Osteoblast (primary cell): ENCODE measurements around the gene HDAC5. TPM values are rescaled to one million over a fixed set of nuclear protein-coding genes. Genes with fewer than 3 reads are reported as not detected.
A peak's percentile ranks its signal among the peaks of the same experiment; 100 is the strongest.
"Not testable (repeated sequence)": the region's sequence is repeated elsewhere in the genome, so short reads cannot be mapped to it uniquely, and the experiment has no call there.

ENCODE experiments used
- DNase-seq: peaks from one replicate; pipeline ENCODE4 v3.0.0; 2011; ENCODE audit warnings: low spot score, mixed read lengths; ENCODE audit not compliant: insufficient read length; ENCODE audit errors: missing footprints
- H2AFZ ChIP-seq: 2 replicates; pipeline ENCODE4 v1.6.0; 2011; ENCODE audit warnings: mild to moderate bottlenecking, low read length
- H3K27ac ChIP-seq: 2 replicates; pipeline ENCODE4 v1.5.1; 2011; ENCODE audit warnings: mild to moderate bottlenecking, low read depth, low read length, moderate library complexity
- H3K27me3 ChIP-seq: 2 replicates; pipeline ENCODE4 v1.6.0; 2012; ENCODE audit warnings: mild to moderate bottlenecking, control low read depth, inconsistent platforms, low read length, moderate library complexity; ENCODE audit not compliant: insufficient read depth
- H3K36me3 ChIP-seq: 2 replicates; pipeline ENCODE4 v1.5.1; 2011; ENCODE audit warnings: mild to moderate bottlenecking, low read length, control low read depth, moderate library complexity; ENCODE audit not compliant: insufficient read depth
- H3K4me1 ChIP-seq: 2 replicates; pipeline ENCODE4 v1.5.1; 2011; ENCODE audit warnings: mild to moderate bottlenecking, low read length, control low read depth, moderate library complexity; ENCODE audit not compliant: insufficient read depth
- H3K4me2 ChIP-seq: 2 replicates; pipeline ENCODE4 v1.6.0; 2011; ENCODE audit warnings: mild to moderate bottlenecking, low read length; ENCODE audit not compliant: insufficient read depth
- H3K4me3 ChIP-seq: fragments of 200-600 bp; sonication (generic); 3 replicates; pipeline ENCODE4 v1.5.1; 2012; ENCODE audit warnings: mild to moderate bottlenecking, low read length, inconsistent platforms; ENCODE audit not compliant: insufficient read depth
- H3K79me2 ChIP-seq: 2 replicates; pipeline ENCODE4 v1.6.0; 2012; ENCODE audit warnings: mild to moderate bottlenecking, low read length, control low read depth, inconsistent platforms; ENCODE audit not compliant: insufficient read depth
- H3K9me3 ChIP-seq: 2 replicates; pipeline ENCODE4 v1.5.1; 2011; ENCODE audit warnings: low read depth, low read length, control low read depth
- H4K20me1 ChIP-seq: 2 replicates; pipeline ENCODE4 v1.6.0; 2012; ENCODE audit warnings: mild to moderate bottlenecking, low read length, control low read depth; ENCODE audit not compliant: insufficient read depth
- total RNA-seq: library from RNA; depleted of rRNA; stranded (reverse); fragments of >200 nt; gene quantifications from 2 replicates; pipeline ENCODE4 v1.2.3, GENCODE V29; 2012
- TF ChIP-seq, protein P1 (sequence below): IDR thresholded peaks from 2 replicates; pipeline ENCODE4 v1.5.1; 2011; ENCODE audit warnings: mild to moderate bottlenecking, low read depth, low read length, moderate library complexity; ENCODE audit errors: extremely low read depth

Gene HDAC5
- total RNA-seq, 1 donor, result 85.4 TPM

DNA sequence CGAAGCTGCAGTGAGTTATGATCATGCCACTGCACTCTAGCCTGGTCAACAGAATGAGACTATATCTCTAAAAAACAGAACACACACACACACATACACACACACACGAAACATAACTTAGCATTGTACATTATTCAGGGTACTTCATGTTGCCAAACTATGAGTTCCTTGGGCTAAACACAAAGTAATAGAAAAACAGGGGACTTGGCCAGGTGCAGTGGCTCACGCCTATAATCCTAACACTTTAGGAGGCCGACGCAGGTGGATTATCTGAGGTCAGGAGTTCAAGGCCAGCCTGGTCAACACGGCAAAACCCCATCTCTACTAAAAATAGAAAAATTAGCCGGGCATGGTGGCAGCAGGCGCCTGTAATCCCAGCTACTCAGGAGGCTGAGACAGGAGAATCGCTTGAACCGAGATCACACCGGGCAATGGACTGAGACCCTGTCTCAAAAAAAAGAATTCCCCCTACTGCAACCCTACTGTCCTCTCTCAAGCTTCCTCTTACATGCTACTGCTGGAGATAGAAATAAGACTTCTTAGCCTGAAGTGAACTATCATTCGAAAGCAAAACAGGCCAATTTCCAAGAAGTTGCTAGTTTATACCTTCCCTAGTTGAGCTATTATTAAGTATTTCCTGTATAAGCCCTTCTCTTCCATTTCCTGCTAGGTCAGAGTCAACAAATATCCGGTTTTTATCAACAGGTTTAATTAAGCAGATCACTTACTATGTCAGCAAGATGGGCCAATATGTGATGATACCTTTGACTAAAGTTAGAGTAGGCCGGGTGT lies 64.1 kb downstream of the HDAC5 start:
- Histone ChIP-seq H3K27ac (no peak overlapping the region), H3K4me2 (no peak overlapping the region), H3K27me3 (no peaks in the 10 kb centered on the region), H3K79me2 (peaks cover 90% of the 10 kb centered on the region), H3K4me1 (no peaks in the 10 kb centered on the region), H3K9me3 (no peaks in the 10 kb centered on the region), H4K20me1 (peaks cover 47% of the 10 kb centered on the region), H3K36me3 (peaks cover 49% of the 10 kb centered on the region), H2AFZ (no peak overlapping the region), H3K4me3 (no peak overlapping the region)
- TF ChIP-seq, protein P1, sequence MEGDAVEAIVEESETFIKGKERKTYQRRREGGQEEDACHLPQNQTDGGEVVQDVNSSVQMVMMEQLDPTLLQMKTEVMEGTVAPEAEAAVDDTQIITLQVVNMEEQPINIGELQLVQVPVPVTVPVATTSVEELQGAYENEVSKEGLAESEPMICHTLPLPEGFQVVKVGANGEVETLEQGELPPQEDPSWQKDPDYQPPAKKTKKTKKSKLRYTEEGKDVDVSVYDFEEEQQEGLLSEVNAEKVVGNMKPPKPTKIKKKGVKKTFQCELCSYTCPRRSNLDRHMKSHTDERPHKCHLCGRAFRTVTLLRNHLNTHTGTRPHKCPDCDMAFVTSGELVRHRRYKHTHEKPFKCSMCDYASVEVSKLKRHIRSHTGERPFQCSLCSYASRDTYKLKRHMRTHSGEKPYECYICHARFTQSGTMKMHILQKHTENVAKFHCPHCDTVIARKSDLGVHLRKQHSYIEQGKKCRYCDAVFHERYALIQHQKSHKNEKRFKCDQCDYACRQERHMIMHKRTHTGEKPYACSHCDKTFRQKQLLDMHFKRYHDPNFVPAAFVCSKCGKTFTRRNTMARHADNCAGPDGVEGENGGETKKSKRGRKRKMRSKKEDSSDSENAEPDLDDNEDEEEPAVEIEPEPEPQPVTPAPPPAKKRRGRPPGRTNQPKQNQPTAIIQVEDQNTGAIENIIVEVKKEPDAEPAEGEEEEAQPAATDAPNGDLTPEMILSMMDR, result no peak
- no peak for DNase-seq

DNA sequence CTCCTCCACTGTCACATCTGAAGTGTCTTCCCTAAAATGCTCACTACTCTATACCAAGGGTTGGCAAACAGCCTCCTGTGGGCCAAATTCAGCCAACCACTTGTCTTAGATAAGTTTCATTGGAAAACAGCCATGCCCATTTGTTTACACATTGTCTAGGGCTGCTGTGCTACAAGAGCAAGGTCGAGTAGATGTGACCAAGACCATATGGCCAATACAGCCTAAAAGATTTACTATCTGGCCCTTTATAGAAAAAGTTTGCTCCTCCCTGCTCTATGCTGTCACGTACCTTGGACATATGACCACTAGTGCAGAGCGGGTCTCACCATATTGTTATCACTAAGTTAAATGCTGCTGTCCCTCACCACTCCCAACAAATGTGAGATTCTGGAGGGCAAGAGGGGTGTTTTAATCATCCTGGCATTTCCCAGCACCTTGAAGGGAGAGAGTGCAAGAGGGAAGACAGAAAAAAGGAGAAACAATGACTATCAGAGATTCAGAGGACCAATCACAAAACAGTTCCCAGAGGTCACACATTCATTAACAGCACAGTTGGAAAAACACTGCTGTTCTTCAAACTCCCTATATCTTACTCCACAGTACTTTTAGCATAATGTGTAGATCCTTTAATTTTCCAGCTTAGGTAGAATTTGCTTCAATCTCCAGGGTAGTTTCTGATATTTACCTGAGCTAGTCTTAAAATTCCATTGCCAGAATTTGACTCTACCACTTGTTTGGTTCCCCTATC lies 70.1 kb downstream of the HDAC5 start:
- no peak overlapping the region for H2AFZ ChIP-seq
- TF ChIP-seq, protein P1, result no peak
- H4K20me1 ChIP-seq, result peaks cover 40% of the 10 kb centered on the region
- peaks cover 47% of the 10 kb centered on the region for H3K36me3 ChIP-seq
- DNase-seq, result peak; percentile 49
- H3K4me2 ChIP-seq, result no peak overlapping the region
- no peaks in the 10 kb centered on the region for H3K4me1 ChIP-seq
- no peaks in the 10 kb centered on the region for H3K9me3 ChIP-seq
- peaks cover 90% of the 10 kb centered on the region for H3K79me2 ChIP-seq
- H3K27me3 ChIP-seq, result no peaks in the 10 kb centered on the region
- no peak overlapping the region for H3K4me3 ChIP-seq
- no peak overlapping the region for H3K27ac ChIP-seq

DNA sequence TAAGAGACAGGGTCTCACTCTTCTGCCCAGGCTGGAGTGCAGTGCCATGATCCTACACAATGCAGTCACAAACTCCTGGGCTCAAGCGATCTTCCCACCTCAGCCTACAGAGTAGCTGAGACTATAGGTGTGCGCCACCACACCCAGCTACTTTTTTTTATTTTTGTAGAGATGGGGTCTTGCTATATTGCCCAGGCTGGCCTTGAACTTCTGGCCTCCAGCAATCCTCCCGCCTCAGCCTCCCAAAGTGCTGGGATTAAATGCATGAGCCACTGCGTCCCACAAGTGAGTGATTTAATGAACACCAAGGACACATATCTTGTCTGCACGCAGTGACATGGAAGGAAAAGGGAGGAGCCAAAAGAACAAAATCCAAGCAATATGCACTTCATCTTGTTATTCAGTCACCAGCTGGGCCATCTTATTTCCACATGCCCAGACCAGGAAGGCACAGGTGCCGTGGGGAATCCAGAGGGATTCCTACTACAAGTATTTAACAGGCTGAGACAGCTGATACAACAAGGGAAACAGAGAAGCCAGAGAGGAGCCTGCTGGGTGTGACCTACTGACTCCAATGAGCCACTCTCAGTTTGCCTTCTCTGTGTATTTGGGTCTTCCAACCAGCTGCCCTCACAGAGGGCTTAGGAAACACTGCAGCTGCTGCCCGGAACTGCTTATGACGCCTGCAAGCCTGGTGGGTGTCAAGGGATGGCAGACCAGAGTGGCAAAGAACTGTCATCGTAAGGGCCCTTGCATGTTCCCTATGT lies 74.0 kb downstream of the HDAC5 start:
- Histone ChIP-seq H4K20me1 (peaks cover 36% of the 10 kb centered on the region), H3K36me3 (peaks cover 51% of the 10 kb centered on the region)
- DNase-seq, result no peak

DNA sequence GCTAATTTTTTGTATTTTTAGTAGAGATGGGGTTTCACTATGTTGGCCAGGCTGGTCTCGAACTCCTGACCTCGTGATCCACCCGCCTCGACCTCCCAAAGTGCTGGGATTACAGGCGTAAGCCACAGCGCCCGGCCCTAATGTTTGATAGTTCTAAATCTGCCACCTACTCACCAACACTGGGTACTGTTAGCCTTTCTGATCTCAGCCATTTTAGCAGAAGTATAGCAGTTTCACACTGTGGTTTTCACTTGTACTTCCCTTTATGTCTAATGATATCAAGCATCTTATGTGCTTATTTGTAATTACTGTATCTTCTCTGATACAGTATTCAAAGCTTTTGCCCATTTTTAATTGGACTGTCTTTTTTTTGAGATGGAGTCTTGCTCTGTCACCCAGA lies 76.5 kb downstream of the HDAC5 start:
- peaks cover 37% of the 10 kb centered on the region for H4K20me1 ChIP-seq
- peaks cover 61% of the 10 kb centered on the region for H3K79me2 ChIP-seq
- H3K27ac ChIP-seq, H3K9me3 ChIP-seq, H2AFZ ChIP-seq, H3K4me2 ChIP-seq, H3K4me3 ChIP-seq, DNase-seq, H3K27me3 ChIP-seq: not testable (repeated sequence)
- H3K36me3 ChIP-seq, result peaks cover 32% of the 10 kb centered on the region
- peaks cover 28% of the 10 kb centered on the region for H3K4me1 ChIP-seq

More for the DNA sequence above, 74.0 kb downstream of the HDAC5 start:
- Histone ChIP-seq H2AFZ (no peak overlapping the region), H3K79me2 (peaks cover 74% of the 10 kb centered on the region), H3K4me3 (no peak overlapping the region), H3K27ac (no peak overlapping the region), H3K27me3 (no peaks in the 10 kb centered on the region), H3K9me3 (no peaks in the 10 kb centered on the region), H3K4me1 (peaks cover 11% of the 10 kb centered on the region), H3K4me2 (no peak overlapping the region)
- TF ChIP-seq, protein P1, result no peak
